HepG2 (cell line): Measurements from ENCODE around the gene FGF19. TPM values are rescaled to one million over a fixed set of nuclear protein-coding genes. Genes with fewer than 3 reads are reported as not detected.
A peak's percentile ranks its signal among the peaks of the same experiment; 100 is the strongest.

Experiments used
- ATM ChIP-seq: fragments of 450-650 bp; IDR thresholded peaks from 2 replicates; pipeline ENCODE4 v1.7.1; 2017; ENCODE audit warnings: mild to moderate bottlenecking, borderline replicate concordance
- CREB3 ChIP-seq: sonication (generic); formaldehyde crosslinking; IDR thresholded peaks from 2 replicates; pipeline ENCODE4 v1.5.0; 2020; ENCODE audit warnings: missing genetic modification reagents
- CTCF ChIP-seq: sonication (generic); formaldehyde crosslinking; IDR thresholded peaks from 2 replicates; pipeline ENCODE4 v1.5.0; 2020; ENCODE audit warnings: mild to moderate bottlenecking, missing genetic modification reagents, moderate library complexity
- GRHL1 ChIP-seq: sonication (generic); formaldehyde crosslinking; conservative IDR thresholded peaks from 2 replicates; pipeline ENCODE4 v1.8.0; 2022; ENCODE audit warnings: missing genetic modification reagents
- HIC2 ChIP-seq: sonication (generic); formaldehyde crosslinking; IDR thresholded peaks from 2 replicates; pipeline ENCODE4 v1.9.0; 2022; ENCODE audit warnings: low read depth, missing genetic modification reagents
- HNRNPUL1 ChIP-seq: fragments of 200-400 bp; formaldehyde crosslinking; IDR thresholded peaks from 2 replicates; pipeline ENCODE4 v1.6.1; 2017; ENCODE audit warnings: low read depth, mild to moderate bottlenecking, low read length, moderate library complexity
- MBD4 ChIP-seq: IDR thresholded peaks from 2 replicates; pipeline ENCODE4 v1.6.1; 2012; ENCODE audit warnings: low read length, inconsistent platforms, borderline replicate concordance
- NFATC3 ChIP-seq: sonication (generic); formaldehyde crosslinking; IDR thresholded peaks from 2 replicates; pipeline ENCODE4 v1.5.1; 2020; ENCODE audit warnings: mild to moderate bottlenecking, missing genetic modification reagents
- PRMT3 ChIP-seq: sonication (generic); formaldehyde crosslinking; IDR thresholded peaks from 2 replicates; pipeline ENCODE4 v1.8.1; 2022; ENCODE audit warnings: low read depth, mild to moderate bottlenecking, moderate library complexity, missing genetic modification reagents, borderline replicate concordance
- RARG ChIP-seq: sonication (generic); formaldehyde crosslinking; IDR thresholded peaks from 2 replicates; pipeline ENCODE4 v1.4.0; 2020; ENCODE audit warnings: low read depth, mild to moderate bottlenecking, missing genetic modification reagents
- TBX2 ChIP-seq: sonication (generic); formaldehyde crosslinking; IDR thresholded peaks from 2 replicates; pipeline ENCODE4 v1.5.0; 2020; ENCODE audit warnings: missing genetic modification reagents, mild to moderate bottlenecking, borderline replicate concordance
- ZNF337 ChIP-seq: sonication (generic); formaldehyde crosslinking; IDR thresholded peaks from 2 replicates; pipeline ENCODE4 v1.5.1; 2020; ENCODE audit warnings: missing genetic modification reagents, low read depth, mild to moderate bottlenecking, borderline replicate concordance
- ZNF383 ChIP-seq: sonication (generic); formaldehyde crosslinking; IDR thresholded peaks from 2 replicates; pipeline ENCODE4 v1.4.0; 2020; ENCODE audit warnings: missing genetic modification reagents, mild to moderate bottlenecking, borderline replicate concordance
- ZNF615 ChIP-seq: sonication (generic); formaldehyde crosslinking; IDR thresholded peaks from 2 replicates; pipeline ENCODE4 v1.5.0; 2020; ENCODE audit warnings: mild to moderate bottlenecking, missing genetic modification reagents, borderline replicate concordance
- ZNF687 ChIP-seq: sonication (generic); formaldehyde crosslinking; IDR thresholded peaks from 2 replicates; pipeline ENCODE4 v1.5.1; 2020; ENCODE audit warnings: mild to moderate bottlenecking, missing genetic modification reagents, moderate library complexity
- ZNF747 ChIP-seq: sonication (generic); formaldehyde crosslinking; IDR thresholded peaks from 2 replicates; pipeline ENCODE4 v1.8.1; 2023; ENCODE audit warnings: missing genetic modification reagents, mild to moderate bottlenecking, borderline replicate concordance
- polyA plus RNA-seq, 8 experiments: library from polyadenylated mRNA; depleted of rRNA in 3 of 8; stranded (reverse) in 7 of 8; unstranded in 1 of 8; fragments of >200 nt; fragmentation: Illumina TruSeq in 4 of 8; extraction: Trizol in 4 of 8; gene quantifications; 2 replicates each; pipeline versions ENCODE4 v1.2.1 to v1.2.3, GENCODE V29; 2011 to 2016; ENCODE audit warnings: low read depth in 4 of 8, missing spikeins in 1 of 8, mixed read lengths in 1 of 8; ENCODE audit not compliant: insufficient read depth in 1 of 8
- total RNA-seq, 5 experiments: library from RNA; depleted of rRNA; stranded (reverse); fragments of >200 nt; fragmentation: Illumina TruSeq; extraction: Trizol; gene quantifications; 2 replicates each; pipeline ENCODE4 v1.2.3, GENCODE V29; 2016; ENCODE audit warnings: low read depth in 1 of 5

The FGF19 gene
- total and polyA plus RNA-seq, 2 of the 13 experiments (the other 11 are each of a cell fraction or from before 2014, with no cell fraction given), result 0.07 TPM; not detected in 1

- no peak for TF ChIP-seq CREB3 (CRISPR knock-in tag)
- no peak for TF ChIP-seq GRHL1
- TF ChIP-seq MBD4, result no peak
- TF ChIP-seq ZNF337 (CRISPR knock-in tag), result no peak
- TF ChIP-seq ATM, result no peak
- TF ChIP-seq ZNF615 (CRISPR knock-in tag), result no peak
- no peak; the same call in 1 of the 2 replicates for TF ChIP-seq CTCF (CRISPR knock-in tag)
- no peak for TF ChIP-seq HIC2
- TF ChIP-seq PRMT3 (CRISPR knock-in tag), result no peak
- peak; percentile 82 for TF ChIP-seq TBX2 (CRISPR knock-in tag)
- TF ChIP-seq ZNF747 (CRISPR knock-in tag), result no peak
- no peak for TF ChIP-seq NFATC3 (CRISPR knock-in tag)
- no peak for TF ChIP-seq RARG (CRISPR knock-in tag)
- no peak for TF ChIP-seq ZNF383 (CRISPR knock-in tag)
- peak; percentile 88 for TF ChIP-seq ZNF687 (CRISPR knock-in tag)
- TF ChIP-seq HNRNPUL1, result no peak
Observed at GRCh38 chr11:69705901-69706787, 2.3 kb upstream of the FGF19 start (continued).
